ENCODE measurements around the gene ZNF622.

Gene ZNF622

GRCh38 chr5:16465544-16466432 is at the start of gene ZNF622:
Gene ZNF622, minus strand, starts transcription at chr5:16465800. Its CDS starts 135 bp downstream, at chr5:16465665.
- peak; percentile 89 to 90 for DNase-seq

- DNase-seq, result no peak
Observed at GRCh38 chr5:16510098-16510497, 44.5 kb upstream of the ZNF622 start.

- no peak for DNase-seq
Observed at GRCh38 chr5:16508730-16509531, 43.3 kb upstream of the ZNF622 start.

GRCh38 chr5:16507716-16508115 is 42.1 kb upstream of the ZNF622 start:
- no peak for DNase-seq

GRCh38 chr5:16505904-16506303 is 40.3 kb upstream of the ZNF622 start:
- no peak for DNase-seq

GRCh38 chr5:16505140-16505891 is 39.7 kb upstream of the ZNF622 start:
- DNase-seq, result no peak

GRCh38 chr5:16504571-16504970 is 39.0 kb upstream of the ZNF622 start:
- DNase-seq, result no peak

GRCh38 chr5:16502866-16503265 is 37.3 kb upstream of the ZNF622 start:
- no peak for DNase-seq

- no peak for DNase-seq
Observed at GRCh38 chr5:16500024-16500423, 34.4 kb upstream of the ZNF622 start.

GRCh38 chr5:16497546-16497945 is 31.9 kb upstream of the ZNF622 start:
- no peak for DNase-seq

GRCh38 chr5:16493261-16493660 is 27.7 kb upstream of the ZNF622 start:
- DNase-seq, result no peak

- DNase-seq, result no peak
Observed at GRCh38 chr5:16492398-16493140, 27.0 kb upstream of the ZNF622 start.

GRCh38 chr5:16490911-16491310 is 25.3 kb upstream of the ZNF622 start:
- DNase-seq, result no peak

GRCh38 chr5:16489322-16489791 is 23.8 kb upstream of the ZNF622 start:
- DNase-seq, result peak in 1 of 2 donors; percentile 35

- DNase-seq, result no peak
Observed at GRCh38 chr5:16487456-16487855, 21.9 kb upstream of the ZNF622 start.

- DNase-seq, result no peak
Observed at GRCh38 chr5:16486711-16487111, 21.1 kb upstream of the ZNF622 start.

GRCh38 chr5:16485656-16486055 is 20.1 kb upstream of the ZNF622 start:
- DNase-seq, result no peak

- no peak for DNase-seq
Observed at GRCh38 chr5:16484081-16484480, 18.5 kb upstream of the ZNF622 start.

- no peak for DNase-seq
Observed at GRCh38 chr5:16483361-16483760, 17.8 kb upstream of the ZNF622 start.

GRCh38 chr5:16482891-16483290 is 17.3 kb upstream of the ZNF622 start:
- DNase-seq, result no peak

GRCh38 chr5:16480821-16481538 is 15.4 kb upstream of the ZNF622 start:
- DNase-seq, result no peak

- DNase-seq, result no peak
Observed at GRCh38 chr5:16480144-16480543, 14.5 kb upstream of the ZNF622 start.

All from CD4-positive, alpha-beta T cell treated with Interleukin-4 for 1 hour (primary cell).